ENCODE results near the gene TRMT11. TPM values are rescaled to one million over a fixed set of nuclear protein-coding genes. Genes with fewer than 3 reads are reported as not detected.

The TRMT11 gene
- total and polyA plus RNA-seq, 2 experiments from 2014 or later, result 21.0 to 24.2 TPM

DNA sequence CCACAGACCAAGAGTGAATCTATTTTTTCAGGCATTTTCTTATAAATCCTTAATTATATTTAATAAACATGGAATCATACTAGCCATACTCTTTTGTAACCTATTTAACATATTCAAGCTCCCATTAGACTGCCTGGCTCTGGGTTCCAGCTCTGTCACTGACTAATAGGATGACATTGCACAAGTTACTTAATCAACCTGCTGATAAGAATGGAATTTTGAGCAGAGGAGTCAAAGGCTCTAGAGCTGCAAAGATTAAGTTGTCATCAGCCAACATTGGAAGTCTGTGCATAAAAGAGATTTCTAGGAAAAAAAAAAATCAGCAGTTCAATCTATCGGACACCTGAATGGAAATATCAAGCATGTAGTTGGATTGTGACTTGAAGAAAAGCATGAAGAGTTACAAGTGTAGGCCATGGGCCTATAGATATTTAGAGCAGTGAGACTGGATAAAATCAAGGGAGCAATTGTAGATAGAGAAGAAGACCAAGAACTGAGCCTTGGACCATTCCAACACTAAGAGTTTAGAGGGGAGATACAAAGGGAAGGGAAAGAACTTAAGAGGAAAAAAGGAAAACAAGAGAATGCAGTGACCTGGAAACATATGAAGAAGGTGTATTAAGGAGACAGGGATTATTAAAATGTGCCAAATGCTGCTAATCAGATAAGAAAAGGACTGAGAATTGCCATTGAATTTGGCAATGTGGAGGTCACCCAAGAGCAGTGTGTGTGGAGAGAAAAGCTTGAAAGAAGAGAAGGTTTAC lies 40.8 kb upstream of the TRMT11 start:
- Histone ChIP-seq H3F3A (ENCODE audit: insufficient read depth) (peaks cover 47% of the 10 kb centered on the region), H3K36me3 (ENCODE audit: low read depth) (no peaks in the 10 kb centered on the region), H3K9me2 (ENCODE audit: insufficient read depth) (no peaks in the 10 kb centered on the region), H3K4me1 (ENCODE audit: insufficient read depth) (peaks cover 62% of the 10 kb centered on the region), H3K27me3 (replicated peaks; ENCODE audit: insufficient read depth) (no peaks in the 10 kb centered on the region), H2AFZ (no peak overlapping the region), H3K79me2 (ENCODE audit: insufficient read depth) (no peaks in the 10 kb centered on the region), H4K20me1 (ENCODE audit: insufficient read depth) (no peaks in the 10 kb centered on the region), H3K9me3 (ENCODE audit: low read depth) (no peaks in the 10 kb centered on the region), H3K9ac (no peak overlapping the region), H3K4me2 (ENCODE audit: unreplicated experiment) (peak overlapping the region; percentile 36), H3K27ac (peak overlapping the region; percentile 66), H3K4me3 (no peak overlapping the region)
- TF ChIP-seq EZH2 (IDR thresholded peaks at IDR 0.05; ENCODE audit: insufficient read depth, poor library complexity, severe bottlenecking) (no peak), EZH2phosphoT487 (IDR thresholded peaks at IDR 0.05; ENCODE audit: insufficient read depth, low read depth) (no peak)
- peak; percentile 46 for DNase-seq
- in situ Hi-C loops (cut with MboI), result no loop called here
- WGBS, 2 experiments (ENCODE audit: low coverage in 1 of 2, low lambda C conversion rate in 2 of 2, missing lambda C conversion rate in 2 of 2), result 95 to 100% methylated on average over 1 of the region's 1 CpG

DNA sequence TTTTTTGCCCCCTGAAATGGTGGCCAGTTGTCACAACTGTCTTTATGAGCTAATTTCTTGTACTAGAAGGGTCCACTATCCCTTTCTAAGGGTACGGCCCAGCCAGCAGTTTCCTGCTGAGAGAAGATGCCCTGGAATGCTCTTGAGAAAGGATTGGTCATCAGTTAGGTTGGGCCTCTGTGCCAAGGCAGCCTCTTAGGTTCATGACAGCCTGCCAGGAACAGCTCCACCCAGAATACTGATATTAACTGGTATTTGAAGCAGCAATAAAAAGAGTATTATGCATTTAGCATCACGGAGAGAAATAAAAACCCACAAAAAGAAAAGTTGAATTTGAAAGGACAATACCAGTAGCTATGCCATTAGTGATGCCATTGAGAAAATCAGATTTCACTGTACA lies 38.7 kb upstream of the TRMT11 start:
- peak overlapping the region; percentile 11; the same call in 1 of the 2 replicates for H3K27ac ChIP-seq
- no peak overlapping the region for H3K9ac ChIP-seq
- H3K27me3 ChIP-seq (replicated peaks; ENCODE audit: insufficient read depth), result no peaks in the 10 kb centered on the region
- no peaks in the 10 kb centered on the region for H3K79me2 ChIP-seq (ENCODE audit: insufficient read depth)
- H3F3A ChIP-seq (ENCODE audit: insufficient read depth), result peaks cover 40% of the 10 kb centered on the region
- peaks cover 55% of the 10 kb centered on the region for H3K4me1 ChIP-seq (ENCODE audit: insufficient read depth)
- no peaks in the 10 kb centered on the region for H4K20me1 ChIP-seq (ENCODE audit: insufficient read depth)
- no peak for TF ChIP-seq EZH2 (IDR thresholded peaks at IDR 0.05; ENCODE audit: insufficient read depth, poor library complexity, severe bottlenecking)
- TF ChIP-seq EZH2phosphoT487 (IDR thresholded peaks at IDR 0.05; ENCODE audit: insufficient read depth, low read depth), result no peak
- DNase-seq, result peak; percentile 91
- no peaks in the 10 kb centered on the region for H3K36me3 ChIP-seq (ENCODE audit: low read depth)
- no peaks in the 10 kb centered on the region for H3K9me3 ChIP-seq (ENCODE audit: low read depth)
- in situ Hi-C loops (cut with MboI), result no loop called here
- no peaks in the 10 kb centered on the region for H3K9me2 ChIP-seq (ENCODE audit: insufficient read depth)
- H3K4me2 ChIP-seq (ENCODE audit: unreplicated experiment), result peak overlapping the region; percentile 43
- WGBS, 2 experiments (ENCODE audit: low coverage in 1 of 2, low lambda C conversion rate in 2 of 2, missing lambda C conversion rate in 2 of 2), result 22 to 34% methylated on average over 2 of the region's 2 CpGs
- no peak overlapping the region for H3K4me3 ChIP-seq
- no peak overlapping the region for H2AFZ ChIP-seq

DNA sequence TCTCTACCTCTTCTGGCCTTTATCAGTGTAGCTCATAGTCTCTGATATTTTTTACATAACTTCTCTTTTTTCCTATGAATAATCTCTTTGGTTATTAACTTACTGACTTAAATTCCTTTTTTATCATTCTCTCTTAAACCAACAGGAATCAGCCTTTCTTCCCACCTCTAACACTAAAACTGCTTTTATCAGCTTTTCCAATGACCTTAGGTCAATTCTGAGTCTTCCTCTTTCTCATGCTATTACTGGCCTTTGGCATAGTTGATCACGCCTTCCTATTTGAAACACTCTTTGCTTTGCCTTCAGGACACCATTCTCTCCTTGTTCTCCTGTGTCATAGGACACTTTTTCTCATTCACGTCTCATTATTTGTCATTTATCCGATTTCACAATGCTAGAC lies 37.9 kb upstream of the TRMT11 start:
- H3K27me3 ChIP-seq (replicated peaks; ENCODE audit: insufficient read depth), result no peaks in the 10 kb centered on the region
- H3K4me1 ChIP-seq (ENCODE audit: insufficient read depth), result peaks cover 55% of the 10 kb centered on the region
- H3K9ac ChIP-seq, result no peak overlapping the region
- H3K9me2 ChIP-seq (ENCODE audit: insufficient read depth), result no peaks in the 10 kb centered on the region
- no peak overlapping the region for H3K27ac ChIP-seq
- no peak overlapping the region for H3K4me2 ChIP-seq (ENCODE audit: unreplicated experiment)
- in situ Hi-C loops (cut with MboI), result no loop called here
- no peaks in the 10 kb centered on the region for H3K36me3 ChIP-seq (ENCODE audit: low read depth)
- no peaks in the 10 kb centered on the region for H4K20me1 ChIP-seq (ENCODE audit: insufficient read depth)
- no peak for DNase-seq
- H3F3A ChIP-seq (ENCODE audit: insufficient read depth), result peaks cover 40% of the 10 kb centered on the region
- no peak overlapping the region for H3K4me3 ChIP-seq
- no peak overlapping the region for H2AFZ ChIP-seq
- no peaks in the 10 kb centered on the region for H3K9me3 ChIP-seq (ENCODE audit: low read depth)
- WGBS, 2 experiments (ENCODE audit: low coverage in 1 of 2, low lambda C conversion rate in 2 of 2, missing lambda C conversion rate in 2 of 2), result 88 to 90% methylated on average over 3 of the region's 3 CpGs
- TF ChIP-seq EZH2 (IDR thresholded peaks at IDR 0.05; ENCODE audit: insufficient read depth, poor library complexity, severe bottlenecking) (no peak), EZH2phosphoT487 (IDR thresholded peaks at IDR 0.05; ENCODE audit: insufficient read depth, low read depth) (no peak)
- H3K79me2 ChIP-seq (ENCODE audit: insufficient read depth), result no peaks in the 10 kb centered on the region

DNA sequence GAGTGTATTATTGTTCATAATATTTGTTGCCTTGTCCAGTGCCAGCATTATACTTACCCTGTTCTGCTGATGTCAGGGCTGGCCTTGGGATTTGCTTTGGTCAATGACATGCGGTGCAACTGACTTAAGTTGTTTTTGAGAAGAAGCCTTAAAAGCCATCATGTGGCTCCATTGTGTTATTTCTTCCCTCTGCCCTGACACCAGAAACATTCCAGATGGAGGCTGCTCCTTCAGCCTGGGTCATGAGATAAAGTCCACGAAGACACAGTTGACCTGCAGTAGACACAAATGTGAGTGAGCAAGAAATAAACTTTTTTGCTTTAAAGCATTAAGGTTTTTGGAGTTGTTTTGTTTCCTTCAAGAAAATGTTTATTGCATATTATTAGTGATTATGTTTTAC lies 37.3 kb upstream of the TRMT11 start:
- no peak overlapping the region for H3K27ac ChIP-seq
- TF ChIP-seq EZH2phosphoT487 (IDR thresholded peaks at IDR 0.05; ENCODE audit: insufficient read depth, low read depth), result no peak
- TF ChIP-seq EZH2 (IDR thresholded peaks at IDR 0.05; ENCODE audit: insufficient read depth, poor library complexity, severe bottlenecking), result no peak

More for the DNA sequence above, 37.3 kb upstream of the TRMT11 start:
- in situ Hi-C loops (cut with MboI), result no loop called here
- no peak for DNase-seq
- Histone ChIP-seq H3K79me2 (ENCODE audit: insufficient read depth) (no peaks in the 10 kb centered on the region), H2AFZ (no peak overlapping the region), H3K9me2 (ENCODE audit: insufficient read depth) (no peaks in the 10 kb centered on the region), H4K20me1 (ENCODE audit: insufficient read depth) (no peaks in the 10 kb centered on the region), H3K4me2 (ENCODE audit: unreplicated experiment) (no peak overlapping the region), H3F3A (ENCODE audit: insufficient read depth) (peaks cover 37% of the 10 kb centered on the region), H3K9me3 (ENCODE audit: low read depth) (no peaks in the 10 kb centered on the region), H3K4me3 (no peak overlapping the region), H3K9ac (no peak overlapping the region), H3K27me3 (replicated peaks; ENCODE audit: insufficient read depth) (no peaks in the 10 kb centered on the region), H3K36me3 (ENCODE audit: low read depth) (no peaks in the 10 kb centered on the region), H3K4me1 (ENCODE audit: insufficient read depth) (peaks cover 52% of the 10 kb centered on the region)
- 65 to 76% methylated on average over 2 of the region's 2 CpGs for WGBS, 2 experiments (ENCODE audit: low coverage in 1 of 2, low lambda C conversion rate in 2 of 2, missing lambda C conversion rate in 2 of 2)
